Measurements from ENCODE around the gene SH2D3C.

Gene SH2D3C, protein sequence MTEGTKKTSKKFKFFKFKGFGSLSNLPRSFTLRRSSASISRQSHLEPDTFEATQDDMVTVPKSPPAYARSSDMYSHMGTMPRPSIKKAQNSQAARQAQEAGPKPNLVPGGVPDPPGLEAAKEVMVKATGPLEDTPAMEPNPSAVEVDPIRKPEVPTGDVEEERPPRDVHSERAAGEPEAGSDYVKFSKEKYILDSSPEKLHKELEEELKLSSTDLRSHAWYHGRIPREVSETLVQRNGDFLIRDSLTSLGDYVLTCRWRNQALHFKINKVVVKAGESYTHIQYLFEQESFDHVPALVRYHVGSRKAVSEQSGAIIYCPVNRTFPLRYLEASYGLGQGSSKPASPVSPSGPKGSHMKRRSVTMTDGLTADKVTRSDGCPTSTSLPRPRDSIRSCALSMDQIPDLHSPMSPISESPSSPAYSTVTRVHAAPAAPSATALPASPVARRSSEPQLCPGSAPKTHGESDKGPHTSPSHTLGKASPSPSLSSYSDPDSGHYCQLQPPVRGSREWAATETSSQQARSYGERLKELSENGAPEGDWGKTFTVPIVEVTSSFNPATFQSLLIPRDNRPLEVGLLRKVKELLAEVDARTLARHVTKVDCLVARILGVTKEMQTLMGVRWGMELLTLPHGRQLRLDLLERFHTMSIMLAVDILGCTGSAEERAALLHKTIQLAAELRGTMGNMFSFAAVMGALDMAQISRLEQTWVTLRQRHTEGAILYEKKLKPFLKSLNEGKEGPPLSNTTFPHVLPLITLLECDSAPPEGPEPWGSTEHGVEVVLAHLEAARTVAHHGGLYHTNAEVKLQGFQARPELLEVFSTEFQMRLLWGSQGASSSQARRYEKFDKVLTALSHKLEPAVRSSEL

DNA sequence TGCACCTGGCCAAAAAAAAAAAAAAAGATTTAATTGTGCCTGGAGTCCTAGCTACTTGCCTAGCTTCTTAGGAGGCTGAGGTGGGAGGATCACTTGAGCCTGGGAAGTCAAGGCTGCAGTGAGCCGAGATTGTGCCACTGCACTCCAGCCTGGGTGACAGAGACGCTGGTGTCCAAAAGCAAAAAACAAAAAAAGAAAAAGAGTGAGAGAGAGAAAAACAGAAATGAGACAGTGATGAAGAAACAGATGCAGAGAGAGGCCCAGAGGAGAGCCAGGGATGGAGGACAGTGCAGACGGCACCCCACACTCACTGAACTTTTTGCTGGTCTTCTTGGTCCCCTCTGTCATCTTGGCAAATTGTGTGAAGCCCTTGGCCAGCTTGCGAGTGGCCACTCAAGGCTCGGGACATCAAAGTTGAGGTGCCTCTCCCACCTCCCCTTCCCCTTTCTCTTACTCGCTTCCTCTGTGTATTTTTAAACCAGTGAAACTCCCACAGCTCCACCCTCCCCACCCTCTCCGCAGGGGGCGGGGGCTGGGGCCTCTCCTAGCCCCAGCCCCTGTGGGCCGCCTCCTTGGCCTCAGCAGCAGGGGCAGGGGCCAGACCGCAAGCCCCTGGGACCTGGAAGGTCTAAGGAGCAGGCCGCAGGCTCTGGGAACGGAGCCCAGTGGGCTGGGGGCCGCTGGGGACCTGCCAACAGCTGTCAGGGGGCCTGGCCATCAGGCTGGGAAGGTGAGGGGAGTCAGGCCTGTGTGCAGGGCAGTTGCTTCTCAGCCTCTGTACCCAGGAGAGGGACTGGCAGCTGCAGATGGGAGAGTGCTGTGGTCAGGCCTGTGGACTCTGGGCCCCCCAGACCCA lies at the start of gene SH2D3C:
TSS of gene SH2D3C (minus strand) at position 387 of the 856 bp plus-strand sequence. CDS start at position 348, 39 bp downstream.
- Histone ChIP-seq H3K36me3 (ENCODE audit: control insufficient read depth, insufficient read depth, low read length) (no peaks in the 10 kb centered on the region), H3K27ac (ENCODE audit: low read depth, low read length) (no peak within 1 kb of the TSS), H3K4me3 (ENCODE audit: low read depth, low read length) (no peak within 1 kb of the TSS), H3K4me1 (ENCODE audit: control insufficient read depth, insufficient read depth, low read length) (peaks cover 30% of the 10 kb centered on the region), H3K9me3 (ENCODE audit: control insufficient read depth, insufficient read depth, low read depth, low read length) (no peaks in the 10 kb centered on the region), H3K9ac (ENCODE audit: low read length) (no peak within 1 kb of the TSS), H3K27me3 (ENCODE audit: control insufficient read depth, insufficient read depth, low read length) (no peaks in the 10 kb centered on the region)

DNA sequence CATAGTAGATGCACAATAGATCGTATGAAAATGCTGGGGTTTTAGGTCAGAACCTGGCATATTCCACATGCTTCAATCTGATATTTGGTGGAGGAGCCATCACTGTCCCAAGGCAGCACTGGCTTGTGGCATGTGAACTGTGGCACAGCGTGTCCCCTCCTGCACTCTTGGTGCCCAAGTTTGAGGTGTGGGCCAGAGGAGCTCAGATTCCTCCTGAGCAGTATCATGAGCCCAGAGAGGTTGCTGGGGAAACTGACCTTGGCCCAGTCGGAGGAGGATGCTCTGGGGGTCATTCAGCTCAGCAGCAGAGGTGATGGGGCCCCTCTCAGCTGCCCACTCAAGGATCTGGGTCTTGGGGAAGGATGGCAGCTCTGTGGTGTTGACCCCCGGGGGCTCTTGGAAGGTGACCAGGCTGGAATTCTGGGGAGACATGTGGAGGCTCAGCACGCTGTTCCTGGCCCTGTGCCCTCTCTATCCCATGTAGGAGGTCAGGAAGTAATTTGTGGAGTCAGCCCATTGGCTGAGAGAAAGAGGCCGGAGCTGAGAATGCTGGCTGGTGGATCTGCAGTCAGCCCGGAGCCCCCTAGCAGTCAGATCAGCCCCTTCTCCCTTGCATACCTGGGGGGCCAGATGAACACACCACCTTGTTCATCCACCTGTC lies 47.9 kb upstream of the SH2D3C start:
- Histone ChIP-seq H3K27ac (ENCODE audit: low read depth, low read length) (no peak overlapping the region), H3K27me3 (ENCODE audit: control insufficient read depth, insufficient read depth, low read length) (peaks cover 15% of the 10 kb centered on the region), H3K36me3 (ENCODE audit: control insufficient read depth, insufficient read depth, low read length) (no peaks in the 10 kb centered on the region), H3K4me1 (ENCODE audit: control insufficient read depth, insufficient read depth, low read length) (peaks cover 22% of the 10 kb centered on the region), H3K4me3 (ENCODE audit: low read depth, low read length) (no peak overlapping the region), H3K9me3 (ENCODE audit: control insufficient read depth, insufficient read depth, low read depth, low read length) (no peaks in the 10 kb centered on the region), H3K9ac (ENCODE audit: low read length) (no peak overlapping the region)

DNA sequence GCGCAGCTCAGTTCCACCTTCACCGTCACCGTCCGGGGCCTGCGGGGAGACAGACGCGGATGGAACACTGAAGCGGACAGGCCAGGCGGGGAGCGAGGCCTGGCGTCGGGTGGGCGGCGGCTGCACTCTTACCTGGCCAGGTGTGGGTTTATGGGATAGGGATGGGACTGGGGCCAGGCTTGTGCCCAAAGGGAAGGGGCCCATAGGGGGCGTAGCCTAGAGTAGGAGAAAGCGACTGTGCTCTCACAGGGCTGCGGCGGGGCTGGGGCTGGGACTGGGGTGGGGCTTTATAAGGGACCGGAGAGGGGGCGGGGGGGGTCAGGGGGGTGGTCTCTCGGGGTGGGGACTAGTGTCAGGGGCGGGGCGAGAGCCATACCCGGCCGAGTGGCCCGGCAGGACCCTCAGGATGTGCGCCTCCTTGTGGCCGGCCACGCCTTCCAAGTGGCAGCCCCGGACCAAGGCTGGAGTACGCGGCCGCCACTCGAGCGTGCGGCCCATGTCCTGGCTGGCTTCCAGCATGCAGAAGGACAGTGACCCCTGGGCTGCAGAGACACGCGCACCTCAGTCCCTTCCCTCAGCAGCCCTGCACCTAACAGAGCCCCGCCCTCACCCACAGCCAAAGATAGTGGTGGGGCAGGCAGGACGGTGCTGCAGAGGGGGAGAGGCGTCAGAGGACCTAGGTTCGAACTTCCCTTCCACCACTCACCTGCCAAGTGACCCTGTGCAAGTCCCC lies 47.0 kb upstream of the SH2D3C start:
- Histone ChIP-seq H3K9me3 (ENCODE audit: control insufficient read depth, insufficient read depth, low read depth, low read length) (no peaks in the 10 kb centered on the region), H3K36me3 (ENCODE audit: control insufficient read depth, insufficient read depth, low read length) (no peaks in the 10 kb centered on the region), H3K27me3 (ENCODE audit: control insufficient read depth, insufficient read depth, low read length) (peaks cover 15% of the 10 kb centered on the region), H3K9ac (ENCODE audit: low read length) (peak overlapping the region; percentile 45), H3K4me1 (ENCODE audit: control insufficient read depth, insufficient read depth, low read length) (peaks cover 22% of the 10 kb centered on the region), H3K27ac (ENCODE audit: low read depth, low read length) (no peak overlapping the region), H3K4me3 (ENCODE audit: low read depth, low read length) (peak overlapping the region; percentile 47)

DNA sequence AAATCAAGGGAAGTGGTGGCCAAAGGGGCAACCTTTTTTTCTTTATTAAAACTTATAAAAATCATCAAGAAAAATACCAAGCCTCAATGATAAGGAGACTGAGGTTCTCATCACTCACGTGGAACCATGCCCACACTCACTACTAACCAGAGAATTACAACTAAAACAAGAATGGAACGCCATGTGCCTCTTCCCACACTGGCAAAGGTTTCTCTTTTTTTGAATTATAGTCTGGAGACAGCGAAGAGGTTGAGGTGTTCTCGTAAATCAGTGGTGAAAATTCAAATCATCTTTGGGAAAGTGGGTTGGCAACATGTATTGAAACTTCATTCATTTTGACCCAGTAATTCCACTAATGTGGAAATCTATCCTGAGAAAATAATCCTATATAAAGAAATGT lies 43.6 kb upstream of the SH2D3C start:
- H3K36me3 ChIP-seq (ENCODE audit: control insufficient read depth, insufficient read depth, low read length): peaks cover 6% of the 10 kb centered on the region; the same call in 1 of the 2 replicates

DNA sequence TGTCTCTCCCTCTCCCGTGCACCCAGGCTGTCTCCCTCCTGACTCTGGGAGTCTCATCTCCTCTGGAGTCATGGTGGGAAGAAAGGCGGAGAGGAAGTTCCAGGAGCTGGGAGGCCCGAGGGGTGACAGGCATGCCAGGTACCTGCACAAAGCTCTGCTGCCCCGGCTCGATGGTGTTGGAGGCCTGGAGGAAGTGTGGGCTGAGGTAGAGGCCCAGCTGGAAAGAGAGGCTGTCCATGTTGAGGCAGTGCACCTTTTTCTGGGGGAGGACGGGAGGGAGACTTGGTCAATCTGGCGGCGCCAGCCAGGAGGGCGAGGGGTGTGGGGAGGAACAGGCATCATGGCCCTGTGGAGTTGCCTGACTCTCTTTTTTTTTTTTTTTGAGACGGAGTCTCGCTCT lies 40.1 kb upstream of the SH2D3C start:
- Histone ChIP-seq H3K27me3 (ENCODE audit: control insufficient read depth, insufficient read depth, low read length) (no peaks in the 10 kb centered on the region), H3K9ac (ENCODE audit: low read length) (no peak overlapping the region), H3K4me1 (ENCODE audit: control insufficient read depth, insufficient read depth, low read length) (no peaks in the 10 kb centered on the region), H3K36me3 (ENCODE audit: control insufficient read depth, insufficient read depth, low read length) (peaks cover 23% of the 10 kb centered on the region), H3K9me3 (ENCODE audit: control insufficient read depth, insufficient read depth, low read depth, low read length) (no peaks in the 10 kb centered on the region), H3K4me3 (ENCODE audit: low read depth, low read length) (no peak overlapping the region), H3K27ac (ENCODE audit: low read depth, low read length) (no peak overlapping the region)

More for the DNA sequence above, 43.6 kb upstream of the SH2D3C start:
- Histone ChIP-seq H3K27me3 (ENCODE audit: control insufficient read depth, insufficient read depth, low read length) (peaks cover 12% of the 10 kb centered on the region), H3K4me1 (ENCODE audit: control insufficient read depth, insufficient read depth, low read length) (peaks cover 12% of the 10 kb centered on the region; the same call in 1 of the 2 replicates), H3K4me3 (ENCODE audit: low read depth, low read length) (no peak overlapping the region), H3K9ac (ENCODE audit: low read length) (no peak overlapping the region), H3K27ac (ENCODE audit: low read depth, low read length) (no peak overlapping the region), H3K9me3 (ENCODE audit: control insufficient read depth, insufficient read depth, low read depth, low read length) (no peaks in the 10 kb centered on the region)

DNA sequence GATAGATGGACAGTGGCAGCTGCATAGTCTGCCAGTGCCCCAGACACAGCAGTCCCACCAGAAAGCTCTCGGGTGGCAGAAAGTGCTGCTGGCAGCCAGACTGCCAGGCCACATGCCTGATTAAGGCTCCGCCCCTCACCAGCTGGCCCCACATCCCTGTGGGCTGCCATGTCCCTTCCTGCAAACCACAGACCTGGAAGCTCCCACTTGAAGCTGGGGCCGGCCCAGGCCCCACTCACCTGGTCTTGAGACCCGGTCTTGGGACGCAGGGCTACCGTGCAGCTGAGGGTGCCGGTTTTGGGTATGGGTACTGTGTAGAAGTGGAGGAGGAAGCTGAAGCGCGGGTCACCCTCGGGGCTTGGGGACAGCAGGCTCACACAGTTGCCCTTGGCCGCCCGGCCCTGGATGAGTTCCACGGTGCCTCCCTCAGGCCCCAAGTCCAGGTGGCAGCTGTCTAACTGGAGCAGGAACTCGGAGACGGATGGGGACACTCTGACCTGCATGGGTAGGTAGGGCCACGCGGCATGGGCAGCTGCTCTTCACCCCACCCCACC lies 39.5 kb upstream of the SH2D3C start:
- Histone ChIP-seq H3K36me3 (ENCODE audit: control insufficient read depth, insufficient read depth, low read length) (peaks cover 29% of the 10 kb centered on the region), H3K27ac (ENCODE audit: low read depth, low read length) (no peak overlapping the region), H3K27me3 (ENCODE audit: control insufficient read depth, insufficient read depth, low read length) (no peaks in the 10 kb centered on the region)

DNA sequence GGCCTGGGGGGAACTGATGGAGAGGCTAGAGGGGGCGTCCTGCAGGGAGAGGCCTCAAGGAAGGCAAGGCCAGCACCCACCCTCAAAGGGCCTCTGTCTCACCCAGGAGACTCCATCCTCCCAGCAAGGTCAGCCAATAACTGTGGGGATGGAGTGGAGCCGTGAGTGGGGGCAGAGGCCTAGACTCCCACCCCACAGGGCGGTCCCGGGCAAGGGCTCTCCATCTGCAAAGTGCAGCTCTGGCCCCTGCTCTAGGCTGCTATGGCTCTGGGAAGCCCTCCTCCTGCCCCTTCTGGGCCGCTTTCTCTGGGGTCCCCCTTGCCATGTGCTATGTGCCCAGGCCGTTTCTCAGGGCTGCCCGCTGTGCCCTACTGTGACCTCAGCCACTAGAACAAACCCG lies 38.3 kb upstream of the SH2D3C start:
- peaks cover 40% of the 10 kb centered on the region for H3K36me3 ChIP-seq (ENCODE audit: control insufficient read depth, insufficient read depth, low read length)
- no peak overlapping the region for H3K9ac ChIP-seq (ENCODE audit: low read length)
- no peak overlapping the region for H3K4me3 ChIP-seq (ENCODE audit: low read depth, low read length)
- no peaks in the 10 kb centered on the region for H3K27me3 ChIP-seq (ENCODE audit: control insufficient read depth, insufficient read depth, low read length)
- H3K27ac ChIP-seq (ENCODE audit: low read depth, low read length): no peak overlapping the region
- H3K4me1 ChIP-seq (ENCODE audit: control insufficient read depth, insufficient read depth, low read length): no peaks in the 10 kb centered on the region
- H3K9me3 ChIP-seq (ENCODE audit: control insufficient read depth, insufficient read depth, low read depth, low read length): no peaks in the 10 kb centered on the region

More for the DNA sequence above, 39.5 kb upstream of the SH2D3C start:
- no peaks in the 10 kb centered on the region for H3K4me1 ChIP-seq (ENCODE audit: control insufficient read depth, insufficient read depth, low read length)
- H3K9ac ChIP-seq (ENCODE audit: low read length): no peak overlapping the region
- H3K9me3 ChIP-seq (ENCODE audit: control insufficient read depth, insufficient read depth, low read depth, low read length): no peaks in the 10 kb centered on the region
- no peak overlapping the region for H3K4me3 ChIP-seq (ENCODE audit: low read depth, low read length)

DNA sequence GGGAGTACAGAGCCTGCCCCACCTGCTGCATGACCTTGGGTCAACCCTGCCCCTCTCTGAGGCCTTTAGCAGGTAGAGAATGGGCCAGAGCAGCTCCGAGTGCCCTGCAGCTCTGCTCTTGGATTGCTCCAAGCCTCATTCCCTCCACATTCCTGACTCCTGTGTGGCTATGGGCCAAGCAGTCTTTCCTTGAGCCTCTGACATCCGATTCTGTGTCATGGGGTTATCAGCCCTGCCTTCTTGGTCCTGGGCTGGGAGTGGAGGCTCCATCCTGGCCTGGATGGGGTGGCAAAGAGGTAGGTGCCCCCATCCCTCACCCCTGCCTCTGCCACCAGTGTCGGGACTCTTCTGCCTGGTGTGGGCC lies 37.9 kb upstream of the SH2D3C start:
- no peaks in the 10 kb centered on the region for H3K9me3 ChIP-seq (ENCODE audit: control insufficient read depth, insufficient read depth, low read depth, low read length)
- peaks cover 44% of the 10 kb centered on the region for H3K36me3 ChIP-seq (ENCODE audit: control insufficient read depth, insufficient read depth, low read length)
- H3K27me3 ChIP-seq (ENCODE audit: control insufficient read depth, insufficient read depth, low read length): no peaks in the 10 kb centered on the region
- H3K27ac ChIP-seq (ENCODE audit: low read depth, low read length): no peak overlapping the region
- no peak overlapping the region for H3K4me3 ChIP-seq (ENCODE audit: low read depth, low read length)
- H3K4me1 ChIP-seq (ENCODE audit: control insufficient read depth, insufficient read depth, low read length): no peaks in the 10 kb centered on the region
- no peak overlapping the region for H3K9ac ChIP-seq (ENCODE audit: low read length)

DNA sequence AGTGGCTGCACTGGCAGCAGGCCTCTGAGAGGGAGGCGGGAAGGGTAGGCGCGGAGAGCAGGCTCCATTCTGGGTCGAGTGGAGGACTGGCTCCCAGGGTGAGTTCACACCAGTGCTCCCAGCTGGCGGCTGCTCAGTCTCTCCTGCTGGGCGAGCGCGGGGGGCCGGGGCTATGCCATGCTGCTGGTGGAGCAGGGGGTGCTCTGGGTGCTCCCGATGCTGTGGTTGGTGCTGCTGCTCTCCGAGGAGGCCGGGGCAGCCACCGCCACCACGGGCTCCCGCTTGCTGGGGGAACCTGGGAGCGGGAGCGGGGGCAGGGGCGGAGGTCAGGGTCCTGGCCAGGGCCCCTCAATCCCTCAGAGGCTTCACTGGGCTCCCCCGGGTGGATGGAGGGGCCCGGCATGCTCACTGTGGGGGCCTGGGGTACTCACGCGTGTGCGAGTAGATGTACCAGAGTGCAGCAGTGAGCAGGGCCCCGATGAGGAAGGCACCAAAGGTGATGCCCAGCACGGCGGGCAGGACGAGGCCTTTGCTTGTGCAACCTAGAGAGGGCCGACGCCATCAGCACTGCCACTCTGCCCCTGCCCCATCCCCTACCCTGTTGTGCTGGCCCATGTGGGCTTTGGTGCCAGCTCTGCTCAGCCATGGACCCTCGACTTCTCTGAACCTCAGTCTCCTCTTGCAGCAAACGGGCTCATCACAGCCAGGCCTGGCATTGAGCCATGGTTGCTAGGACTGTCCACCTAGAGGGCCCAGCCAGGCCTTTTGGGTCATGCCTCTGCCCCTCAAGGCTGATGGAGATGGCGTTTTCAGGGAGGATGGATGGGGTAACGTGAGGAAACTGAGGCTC lies 37.3 kb upstream of the SH2D3C start:
- no peaks in the 10 kb centered on the region for H3K27me3 ChIP-seq (ENCODE audit: control insufficient read depth, insufficient read depth, low read length)
- peaks cover 45% of the 10 kb centered on the region for H3K36me3 ChIP-seq (ENCODE audit: control insufficient read depth, insufficient read depth, low read length)
- H3K4me3 ChIP-seq (ENCODE audit: low read depth, low read length): no peak overlapping the region
- H3K4me1 ChIP-seq (ENCODE audit: control insufficient read depth, insufficient read depth, low read length): no peaks in the 10 kb centered on the region
- H3K27ac ChIP-seq (ENCODE audit: low read depth, low read length): no peak overlapping the region
- no peak overlapping the region for H3K9ac ChIP-seq (ENCODE audit: low read length)
- H3K9me3 ChIP-seq (ENCODE audit: control insufficient read depth, insufficient read depth, low read depth, low read length): no peaks in the 10 kb centered on the region
